ENCODE measurements around the gene EVA1C.

GRCh38 chr21:32371913-32372314 lies 40.6 kb upstream of the EVA1C start:
- TF ChIP-seq RAD21 (IDR thresholded peaks at IDR 0.05; ENCODE audit: low read depth) = no peak
- no peak for TF ChIP-seq YY1 (IDR thresholded peaks at IDR 0.05; ENCODE audit: low read depth)
- TF ChIP-seq TAF1 (IDR thresholded peaks at IDR 0.05; ENCODE audit: low read depth) = no peak
- TF ChIP-seq MAX (IDR thresholded peaks at IDR 0.05) = no peak
- TF ChIP-seq TCF12 (IDR thresholded peaks at IDR 0.05; ENCODE audit: low read depth) = no peak
- no peak for TF ChIP-seq EP300 (IDR thresholded peaks at IDR 0.05; ENCODE audit: borderline replicate concordance)
- no peak for TF ChIP-seq REST (IDR thresholded peaks at IDR 0.05; ENCODE audit: low read depth)
